Naive thymus-derived CD4-positive, alpha-beta T cell (primary cell): Measurements from ENCODE around the gene TAAR5. TPM values are rescaled to one million over a fixed set of nuclear protein-coding genes. Genes with fewer than 3 reads are reported as not detected.

ENCODE experiments used
- ATAC-seq: fragments of 150-1000 bp; cut with Tn5 transposase; 2 replicates; pipeline ENCODE4 v1.10.0; 2021; ENCODE audit warnings: mild to moderate bottlenecking, moderate library complexity
- CTCF ChIA-PET: fragments of 350-600 bp; sonication (Branson Sonifier 250); formaldehyde crosslinking; loops from one replicate; lab custom pipeline; 2021; ENCODE audit warnings: antibody characterized with exemption; lab: Charles Lee
- POLR2A ChIA-PET: fragments of 350-600 bp; sonication (Branson Sonifier 250); formaldehyde crosslinking; loops from one replicate; lab custom pipeline; 2021; ENCODE audit warnings: antibody characterized with exemption, inconsistent platforms; lab: Charles Lee
- DNase-seq, 9 donors: peaks; one replicate each; pipeline versions ENCODE4 v3.0.0 to v3.0.0-alpha.2; 2020 to 2022; ENCODE audit warnings: mixed read lengths in 1 of 9
- H3K27ac ChIP-seq: one replicate; pipeline ENCODE4 v1.7.0; 2013; ENCODE audit warnings: mild to moderate bottlenecking, low read depth, low read length, moderate library complexity
- H3K27me3 ChIP-seq, 2 donors: one replicate each; pipeline ENCODE4 v1.7.0; 2013; ENCODE audit warnings: low read length in 2 of 2, mild to moderate bottlenecking in 2 of 2, moderate library complexity in 2 of 2; ENCODE audit not compliant: control insufficient read depth in 2 of 2, insufficient read depth in 2 of 2
- H3K36me3 ChIP-seq, 3 experiments: 1 replicate in 2 of 3; 2 replicates in 1 of 3; pipeline ENCODE4 v1.7.0; 2013; ENCODE audit warnings: low read length in 3 of 3, mild to moderate bottlenecking in 3 of 3, moderate library complexity in 1 of 3; ENCODE audit not compliant: insufficient read depth in 3 of 3, control insufficient read depth in 2 of 3
- H3K4me1 ChIP-seq, 2 donors: one replicate each; pipeline ENCODE4 v1.7.0; 2013; ENCODE audit warnings: low read length in 2 of 2, mild to moderate bottlenecking in 2 of 2, moderate library complexity in 1 of 2; ENCODE audit not compliant: control insufficient read depth in 2 of 2, insufficient read depth in 2 of 2
- H3K4me3 ChIP-seq: 2 replicates; pipeline ENCODE4 v1.7.0; 2013; ENCODE audit warnings: mild to moderate bottlenecking, low read length
- H3K9me3 ChIP-seq, 3 experiments: 1 replicate in 2 of 3; 2 replicates in 1 of 3; pipeline ENCODE4 v1.7.0; 2013; ENCODE audit warnings: low read length in 3 of 3; ENCODE audit not compliant: control insufficient read depth in 2 of 3
- H3K27ac Mint-ChIP-seq, 9 donors: one replicate each; pipeline ENCODE4 v1.8.0; 2020 to 2022; ENCODE audit warnings: mixed read lengths in 9 of 9, mild to moderate bottlenecking in 8 of 9, moderate library complexity in 5 of 9, inconsistent platforms in 2 of 9
- H3K27me3 Mint-ChIP-seq, 5 donors: one replicate each; pipeline ENCODE4 v1.8.0; 2021 to 2022; ENCODE audit warnings: mixed read lengths in 5 of 5, mild to moderate bottlenecking in 1 of 5
- H3K36me3 Mint-ChIP-seq, 5 donors: one replicate each; pipeline ENCODE4 v1.8.0; 2020 to 2022; ENCODE audit warnings: mixed read lengths in 5 of 5, mild to moderate bottlenecking in 3 of 5, inconsistent platforms in 1 of 5
- H3K4me1 Mint-ChIP-seq, 7 donors: one replicate each; pipeline ENCODE4 v1.8.0; 2020 to 2022; ENCODE audit warnings: mixed read lengths in 7 of 7, mild to moderate bottlenecking in 3 of 7, inconsistent platforms in 1 of 7
- H3K4me3 Mint-ChIP-seq, 10 donors: one replicate each; pipeline ENCODE4 v1.8.0; 2020 to 2022; ENCODE audit warnings: mild to moderate bottlenecking in 10 of 10, mixed read lengths in 10 of 10, moderate library complexity in 6 of 10, inconsistent platforms in 2 of 10
- H3K9me3 Mint-ChIP-seq, 11 donors: one replicate each; pipeline ENCODE4 v1.8.0; 2020 to 2022; ENCODE audit warnings: mixed read lengths in 11 of 11, mild to moderate bottlenecking in 4 of 11, inconsistent platforms in 1 of 11, moderate library complexity in 1 of 11
- intact Hi-C, 2 donors: fragments of 100-400 bp; cut with micrococcal nuclease; formaldehyde crosslinking; loops; one replicate each; pipeline ENCODE4 v1.15.1; 2023
- polyA plus RNA-seq, 2 donors: library from polyadenylated mRNA; unstranded; fragments of 300-500 nt; fragmentation: Illumina TruSeq; gene quantifications; one replicate each; pipeline ENCODE4 v1.2.3, GENCODE V29; 2021
- total RNA-seq, 6 experiments: library from RNA in 5 of 6; stranded (reverse) in 5 of 6; gene quantifications; 1 replicate in 5 of 6; 2 replicates in 1 of 6; pipeline ENCODE4 v1.2.3 and lab custom pipeline; 2021 to 2026

The TAAR5 gene
- total and polyA plus RNA-seq, 7 experiments from 2014 or later, result not detected

- ATAC-seq (no peak), DNase-seq (no peak)
- intact Hi-C loops, result no loop called here
- ChIA-PET POLR2A (no interaction called here), CTCF (interaction anchor here (0.5 kb wide), 1 partner anchor 165 kb away, joined by 3 read pairs; no protein-coding TSS in a partner anchor)
- no peak overlapping the region for H3K27ac Mint-ChIP-seq
- Histone ChIP-seq H3K4me1 (no peaks in the 10 kb centered on the region), H3K27me3 (no peaks in the 10 kb centered on the region), H3K27ac (no peak overlapping the region), H3K4me3 (no peak overlapping the region), H3K36me3 (no peaks in the 10 kb centered on the region), H3K9me3 (no peaks in the 10 kb centered on the region)
- H3K4me3 Mint-ChIP-seq, result no peak overlapping the region
- no peaks in the 10 kb centered on the region for H3K36me3 Mint-ChIP-seq
- H3K27me3 Mint-ChIP-seq, result peaks cover 15 to 46% (median 24%) of the 10 kb centered on the region in 5 donors
- peaks cover 0 to 10% (median 2%) of the 10 kb centered on the region in 11 donors for H3K9me3 Mint-ChIP-seq
- no peaks in the 10 kb centered on the region for H3K4me1 Mint-ChIP-seq
Measured at GRCh38 chr6:132623106-132623845, 33.7 kb upstream of the TAAR5 start.

- H3K36me3 Mint-ChIP-seq, result no peaks in the 10 kb centered on the region
- CTCF ChIA-PET, result no interaction called here
- intact Hi-C loops, result no loop called here
Measured at GRCh38 chr6:132616677-132617076, 27.1 kb upstream of the TAAR5 start.

GRCh38 chr6:132614554-132614953, 25.0 kb upstream of the TAAR5 start:
- Mint-ChIP-seq H3K27me3 (peaks cover 3 to 20% (median 13%) of the 10 kb centered on the region in 5 donors), H3K27ac (no peak overlapping the region), H3K4me3 (peak overlapping the region in 7 of 10 donors; percentile 5 to 69 (median 45)), H3K9me3 (no peaks in the 10 kb centered on the region), H3K4me1 (no peaks in the 10 kb centered on the region), H3K36me3 (no peaks in the 10 kb centered on the region)
- peaks cover 0 to 8% of the 10 kb centered on the region in 2 donors for H3K4me1 ChIP-seq
- H3K36me3 ChIP-seq, result no peaks in the 10 kb centered on the region
- CTCF ChIA-PET, result no interaction called here
- no peak overlapping the region for H3K4me3 ChIP-seq
- ATAC-seq (no peak), DNase-seq (no peak)
- H3K27ac ChIP-seq, result no peak overlapping the region
- POLR2A ChIA-PET, result no interaction called here
- H3K9me3 ChIP-seq, result no peaks in the 10 kb centered on the region
- no peaks in the 10 kb centered on the region for H3K27me3 ChIP-seq
- intact Hi-C loops, result no loop called here

More at GRCh38 chr6:132616677-132617076, 27.1 kb upstream of the TAAR5 start:
- Histone ChIP-seq H3K4me1 (peaks cover 0 to 8% of the 10 kb centered on the region in 2 donors), H3K27ac (no peak overlapping the region), H3K4me3 (no peak overlapping the region), H3K36me3 (no peaks in the 10 kb centered on the region), H3K9me3 (no peaks in the 10 kb centered on the region), H3K27me3 (no peaks in the 10 kb centered on the region)
- DNase-seq (no peak), ATAC-seq (no peak)
- Mint-ChIP-seq H3K4me1 (no peaks in the 10 kb centered on the region), H3K4me3 (no peak overlapping the region), H3K27ac (no peak overlapping the region), H3K27me3 (peaks cover 3 to 22% (median 13%) of the 10 kb centered on the region in 5 donors), H3K9me3 (no peaks in the 10 kb centered on the region)
- POLR2A ChIA-PET, result no interaction called here

- H3K9me3 ChIP-seq, result no peaks in the 10 kb centered on the region
- H3K27me3 ChIP-seq, result no peaks in the 10 kb centered on the region
- POLR2A ChIA-PET, result no interaction called here
- H3K4me1 ChIP-seq, result peaks cover 0 to 8% of the 10 kb centered on the region in 2 donors
- H3K27me3 Mint-ChIP-seq, result peaks cover 0 to 17% (median 11%) of the 10 kb centered on the region in 5 donors
- H3K4me3 Mint-ChIP-seq, result no peak overlapping the region
- no peak overlapping the region for H3K27ac Mint-ChIP-seq
- H3K36me3 Mint-ChIP-seq, result no peaks in the 10 kb centered on the region
- H3K27ac ChIP-seq, result no peak overlapping the region
- no peaks in the 10 kb centered on the region for H3K36me3 ChIP-seq
- CTCF ChIA-PET, result no interaction called here
- H3K4me3 ChIP-seq, result no peak overlapping the region
- intact Hi-C loops, result no loop called here
- H3K9me3 Mint-ChIP-seq, result no peaks in the 10 kb centered on the region
- ATAC-seq (peak; percentile 49), DNase-seq (no peak)
- H3K4me1 Mint-ChIP-seq, result no peaks in the 10 kb centered on the region
Measured at GRCh38 chr6:132612449-132613108, 23.0 kb upstream of the TAAR5 start.

- Histone ChIP-seq H3K4me3 (no peak overlapping the region), H3K36me3 (no peaks in the 10 kb centered on the region), H3K27ac (no peak overlapping the region), H3K9me3 (no peaks in the 10 kb centered on the region), H3K4me1 (peaks cover 0 to 8% of the 10 kb centered on the region in 2 donors), H3K27me3 (no peaks in the 10 kb centered on the region)
- H3K27me3 Mint-ChIP-seq, result peaks cover 0 to 17% (median 9%) of the 10 kb centered on the region in 5 donors
- H3K9me3 Mint-ChIP-seq, result no peaks in the 10 kb centered on the region
- intact Hi-C loops, result no loop called here
- POLR2A ChIA-PET, result no interaction called here
- H3K4me3 Mint-ChIP-seq, result no peak overlapping the region
- CTCF ChIA-PET, result no interaction called here
- H3K36me3 Mint-ChIP-seq, result no peaks in the 10 kb centered on the region
- no peak for ATAC-seq
- H3K27ac Mint-ChIP-seq, result no peak overlapping the region
- DNase-seq, result no peak
- no peaks in the 10 kb centered on the region for H3K4me1 Mint-ChIP-seq
Measured at GRCh38 chr6:132611616-132612015, 22.1 kb upstream of the TAAR5 start.

GRCh38 chr6:132607544-132608233, 18.1 kb upstream of the TAAR5 start:
- intact Hi-C loops, result no loop called here
- H3K36me3 ChIP-seq, result no peaks in the 10 kb centered on the region
- H3K27me3 Mint-ChIP-seq, result peaks cover 0 to 25% (median 11%) of the 10 kb centered on the region in 5 donors
- no peak overlapping the region for H3K27ac Mint-ChIP-seq
- ATAC-seq (no peak), DNase-seq (no peak)
- no peak overlapping the region for H3K4me3 ChIP-seq
- H3K27ac ChIP-seq, result no peak overlapping the region
- H3K9me3 Mint-ChIP-seq, result peaks cover 0 to 3% (median 0%) of the 10 kb centered on the region in 11 donors
- H3K36me3 Mint-ChIP-seq, result no peaks in the 10 kb centered on the region
- no peaks in the 10 kb centered on the region for H3K27me3 ChIP-seq
- H3K4me1 ChIP-seq, result peaks cover 0 to 1% of the 10 kb centered on the region in 2 donors
- ChIA-PET CTCF (no interaction called here), POLR2A (no interaction called here)
- H3K4me3 Mint-ChIP-seq, result no peak overlapping the region
- no peaks in the 10 kb centered on the region for H3K9me3 ChIP-seq
- H3K4me1 Mint-ChIP-seq, result no peaks in the 10 kb centered on the region
